Activated CD4-positive, alpha-beta memory T cell treated with anti-CD3 and anti-CD28 coated beads for 36 hours (primary cell): ENCODE measurements around the gene GFRA1. TPM values are rescaled to one million over a fixed set of nuclear protein-coding genes. Genes with fewer than 3 reads are reported as not detected.

Experiments
- CTCF ChIA-PET: fragments of 350-600 bp; sonication (Branson Sonifier 250); formaldehyde crosslinking; loops from one replicate; lab custom pipeline; 2021; ENCODE audit warnings: antibody characterized with exemption, inconsistent platforms; lab: Charles Lee
- POLR2A ChIA-PET: fragments of 350-600 bp; sonication (Branson Sonifier 250); formaldehyde crosslinking; loops from one replicate; lab custom pipeline; 2021; ENCODE audit warnings: antibody characterized with exemption; lab: Charles Lee
- DNase-seq: peaks from one replicate; pipeline ENCODE4 v3.0.0-alpha.2; 2020
- H3K27ac Mint-ChIP-seq: one replicate; pipeline ENCODE4 v1.8.0; 2021; ENCODE audit warnings: mixed read lengths
- H3K27me3 Mint-ChIP-seq: one replicate; pipeline ENCODE4 v1.8.0; 2021; ENCODE audit warnings: mixed read lengths
- H3K36me3 Mint-ChIP-seq: one replicate; pipeline ENCODE4 v1.8.0; 2021; ENCODE audit warnings: mixed read lengths
- H3K4me1 Mint-ChIP-seq: one replicate; pipeline ENCODE4 v1.8.0; 2021; ENCODE audit warnings: low read depth, mixed read lengths
- H3K4me3 Mint-ChIP-seq: one replicate; pipeline ENCODE4 v1.8.0; 2021; ENCODE audit warnings: mild to moderate bottlenecking, mixed read lengths
- H3K9me3 Mint-ChIP-seq: one replicate; pipeline ENCODE4 v1.8.0; 2021; ENCODE audit warnings: mixed read lengths
- intact Hi-C: fragments of 100-400 bp; cut with micrococcal nuclease; formaldehyde crosslinking; loops from one replicate; pipeline ENCODE4 v1.15.1; 2023
- total RNA-seq, 2 experiments: library from RNA; stranded (reverse); gene quantifications; one replicate each; pipeline ENCODE4 v1.2.3, GENCODE V29; 2021

GFRA1 gene
- total RNA-seq, 2 experiments from 2014 or later: not detected

DNA sequence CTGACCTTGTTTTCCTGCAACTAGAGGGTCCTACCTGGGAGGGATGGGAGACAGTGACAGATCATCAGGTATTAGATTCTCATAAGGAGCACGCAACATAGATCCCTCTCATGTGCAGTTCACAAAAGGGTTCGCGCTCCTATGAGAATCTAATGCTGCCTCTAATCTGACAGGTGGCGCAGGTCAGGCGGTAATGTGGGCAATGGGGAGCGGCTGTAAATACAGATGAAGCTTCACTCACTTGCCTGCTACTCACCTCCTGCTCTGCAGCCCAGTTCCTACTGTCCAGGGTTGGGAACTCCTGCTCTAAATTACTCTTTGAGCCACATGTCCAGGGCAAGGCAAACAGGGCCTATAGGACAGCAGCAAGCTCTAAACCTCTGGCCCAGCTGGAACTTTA is 46.2 kb downstream of the GFRA1 start:
- no peak for DNase-seq
- Mint-ChIP-seq H3K4me1 (no peaks in the 10 kb centered on the region), H3K36me3 (no peaks in the 10 kb centered on the region), H3K27ac (no peak overlapping the region), H3K27me3 (no peaks in the 10 kb centered on the region), H3K4me3 (no peak overlapping the region), H3K9me3 (no peaks in the 10 kb centered on the region)
- ChIA-PET CTCF (no interaction called here), POLR2A (no interaction called here)
- intact Hi-C loops: no loop called here

DNA sequence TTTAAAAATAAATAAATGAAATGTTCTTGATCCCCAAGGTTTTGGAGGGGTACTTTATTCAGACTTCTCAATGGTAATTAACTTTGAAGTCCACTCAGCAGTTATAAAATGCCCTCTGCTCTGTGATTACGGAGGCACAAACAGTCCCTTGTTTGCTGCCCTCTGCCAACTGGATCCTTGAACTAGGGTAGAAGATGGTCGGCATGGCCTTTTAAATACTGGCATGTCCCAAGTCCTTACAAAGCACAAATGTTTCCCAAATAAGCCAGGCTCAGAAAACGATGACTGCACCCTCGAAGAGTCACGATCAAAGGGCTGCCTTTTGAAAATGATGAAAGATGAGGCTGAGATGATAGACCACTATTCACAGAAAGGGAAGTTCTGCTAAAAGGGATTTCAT is 47.0 kb downstream of the GFRA1 start:
- ChIA-PET CTCF (no interaction called here), POLR2A (no interaction called here)
- intact Hi-C loops: no loop called here
- Mint-ChIP-seq H3K27me3 (no peaks in the 10 kb centered on the region), H3K4me3 (no peak overlapping the region), H3K9me3 (no peaks in the 10 kb centered on the region), H3K4me1 (no peaks in the 10 kb centered on the region), H3K27ac (no peak overlapping the region), H3K36me3 (no peaks in the 10 kb centered on the region)
- no peak for DNase-seq

DNA sequence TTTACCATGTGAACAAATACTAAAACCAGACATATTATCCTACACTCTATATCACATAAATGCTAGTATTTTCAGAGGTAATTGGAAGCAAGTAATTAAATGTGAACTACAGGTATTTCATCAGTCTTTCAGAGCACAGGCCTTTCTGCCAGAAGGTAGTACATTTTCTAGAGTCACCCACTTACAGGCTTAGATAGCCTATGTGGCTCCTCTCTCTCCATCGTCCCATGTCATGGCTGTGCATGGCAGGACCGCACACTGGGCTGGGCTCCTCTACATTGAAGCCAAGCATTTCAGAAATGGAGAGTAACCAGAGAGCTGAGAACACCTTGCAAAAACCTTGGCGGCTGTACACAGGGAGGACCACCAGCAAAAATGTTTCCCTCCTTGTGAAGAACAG is 49.7 kb downstream of the GFRA1 start:
- Mint-ChIP-seq H3K36me3 (no peaks in the 10 kb centered on the region), H3K4me1 (no peaks in the 10 kb centered on the region), H3K27ac (no peak overlapping the region), H3K27me3 (no peaks in the 10 kb centered on the region), H3K9me3 (no peaks in the 10 kb centered on the region), H3K4me3 (no peak overlapping the region)
- DNase-seq: no peak
- POLR2A ChIA-PET: no interaction called here
- intact Hi-C loops: no loop called here
- CTCF ChIA-PET: no interaction called here

DNA sequence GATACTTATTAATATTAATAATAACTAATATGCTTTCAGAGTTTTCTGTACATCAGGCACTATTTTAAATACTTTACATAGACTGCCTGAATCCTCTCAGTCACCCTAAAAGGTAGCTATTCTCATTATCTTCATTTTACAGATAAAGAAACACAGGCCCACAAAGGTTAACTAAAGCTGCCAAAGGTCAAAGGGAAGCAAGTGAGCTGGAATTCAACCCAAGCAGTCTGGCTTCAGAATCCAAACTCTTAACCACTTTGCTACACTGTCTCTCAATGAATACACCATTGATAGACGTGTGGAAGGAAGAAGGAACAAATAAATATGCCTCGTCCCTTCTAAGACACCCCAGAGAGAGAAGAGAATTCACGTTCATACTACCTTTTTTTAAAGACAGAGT is 52.0 kb downstream of the GFRA1 start:
- Mint-ChIP-seq H3K4me1 (no peaks in the 10 kb centered on the region), H3K4me3 (no peak overlapping the region), H3K9me3 (no peaks in the 10 kb centered on the region), H3K27me3 (no peaks in the 10 kb centered on the region), H3K27ac (no peak overlapping the region), H3K36me3 (no peaks in the 10 kb centered on the region)
- intact Hi-C loops: no loop called here
- DNase-seq: no peak
- ChIA-PET POLR2A (no interaction called here), CTCF (no interaction called here)

DNA sequence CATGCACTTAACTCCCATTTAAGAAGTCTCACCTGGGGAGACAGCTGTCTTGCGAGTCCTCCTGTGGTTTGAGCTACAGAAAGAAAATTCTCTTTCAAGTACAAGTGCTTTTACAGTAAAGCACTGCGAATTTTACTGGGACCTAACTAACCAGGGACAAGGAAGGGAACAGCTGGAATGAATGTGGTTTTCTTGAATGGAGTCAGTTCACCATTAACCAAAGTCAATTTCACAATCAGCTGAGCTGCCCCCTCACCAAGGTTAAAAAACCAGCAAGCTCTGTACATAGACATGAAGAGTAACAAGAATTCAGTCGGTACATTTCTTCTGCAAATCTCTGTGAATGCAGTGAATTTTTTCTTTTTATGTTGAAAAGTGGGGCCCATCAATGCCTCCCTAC is 56.3 kb downstream of the GFRA1 start:
- POLR2A ChIA-PET: no interaction called here
- no peaks in the 10 kb centered on the region for H3K36me3 Mint-ChIP-seq
- no peaks in the 10 kb centered on the region for H3K27me3 Mint-ChIP-seq

DNA sequence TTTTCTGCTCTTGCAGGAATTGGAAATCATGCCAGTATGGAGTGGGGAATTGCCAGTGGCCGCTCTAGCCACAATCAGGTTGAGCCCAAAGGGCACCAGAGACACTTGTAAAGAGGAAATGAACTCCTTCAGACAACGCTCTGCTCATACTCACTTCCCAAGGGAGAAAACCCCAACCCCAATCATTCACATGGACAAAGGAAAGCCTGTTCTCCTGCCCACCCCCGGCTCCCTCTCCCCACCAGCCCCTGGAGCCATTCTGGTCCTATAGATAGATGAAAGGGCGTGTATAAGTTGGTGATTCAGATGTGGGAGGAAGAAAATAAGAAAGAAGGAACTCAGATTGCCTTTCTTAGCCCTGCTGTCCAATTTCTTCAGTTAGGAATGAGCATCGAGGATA is 57.4 kb downstream of the GFRA1 start:
- H3K27ac Mint-ChIP-seq: no peak overlapping the region
- H3K4me3 Mint-ChIP-seq: no peak overlapping the region
- H3K36me3 Mint-ChIP-seq: no peaks in the 10 kb centered on the region
- ChIA-PET CTCF (no interaction called here), POLR2A (no interaction called here)
- H3K27me3 Mint-ChIP-seq: no peaks in the 10 kb centered on the region
- H3K9me3 Mint-ChIP-seq: no peaks in the 10 kb centered on the region
- intact Hi-C loops: no loop called here
- no peak for DNase-seq
- H3K4me1 Mint-ChIP-seq: no peaks in the 10 kb centered on the region

More for the DNA sequence above, 56.3 kb downstream of the GFRA1 start:
- Mint-ChIP-seq H3K27ac (no peak overlapping the region), H3K4me1 (no peaks in the 10 kb centered on the region), H3K4me3 (no peak overlapping the region), H3K9me3 (no peaks in the 10 kb centered on the region)
- intact Hi-C loops: no loop called here
- CTCF ChIA-PET: no interaction called here
- DNase-seq: no peak

DNA sequence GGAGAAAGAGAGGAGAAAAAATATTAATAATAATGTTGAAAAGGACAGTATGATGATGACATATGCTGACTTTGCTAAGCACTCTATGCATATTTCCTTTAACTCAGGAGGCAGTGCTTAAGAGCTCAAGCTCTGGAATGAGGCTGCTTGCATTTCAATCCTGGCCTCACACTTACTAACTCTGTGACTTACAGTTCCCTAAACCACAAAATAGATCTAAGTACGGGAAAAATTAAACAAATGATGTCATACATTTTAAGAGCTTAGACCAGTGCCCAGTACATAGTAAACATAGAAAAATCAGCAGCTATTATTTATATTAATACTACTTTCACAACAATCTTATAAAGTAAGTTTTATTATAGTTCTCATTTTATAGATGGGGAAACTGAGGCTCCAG is 61.3 kb downstream of the GFRA1 start:
- POLR2A ChIA-PET: no interaction called here
- Mint-ChIP-seq H3K9me3 (no peaks in the 10 kb centered on the region), H3K27me3 (no peaks in the 10 kb centered on the region), H3K4me1 (no peaks in the 10 kb centered on the region), H3K27ac (no peak overlapping the region), H3K4me3 (no peak overlapping the region), H3K36me3 (no peaks in the 10 kb centered on the region)
- intact Hi-C loops: no loop called here
- CTCF ChIA-PET: no interaction called here
- no peak for DNase-seq

DNA sequence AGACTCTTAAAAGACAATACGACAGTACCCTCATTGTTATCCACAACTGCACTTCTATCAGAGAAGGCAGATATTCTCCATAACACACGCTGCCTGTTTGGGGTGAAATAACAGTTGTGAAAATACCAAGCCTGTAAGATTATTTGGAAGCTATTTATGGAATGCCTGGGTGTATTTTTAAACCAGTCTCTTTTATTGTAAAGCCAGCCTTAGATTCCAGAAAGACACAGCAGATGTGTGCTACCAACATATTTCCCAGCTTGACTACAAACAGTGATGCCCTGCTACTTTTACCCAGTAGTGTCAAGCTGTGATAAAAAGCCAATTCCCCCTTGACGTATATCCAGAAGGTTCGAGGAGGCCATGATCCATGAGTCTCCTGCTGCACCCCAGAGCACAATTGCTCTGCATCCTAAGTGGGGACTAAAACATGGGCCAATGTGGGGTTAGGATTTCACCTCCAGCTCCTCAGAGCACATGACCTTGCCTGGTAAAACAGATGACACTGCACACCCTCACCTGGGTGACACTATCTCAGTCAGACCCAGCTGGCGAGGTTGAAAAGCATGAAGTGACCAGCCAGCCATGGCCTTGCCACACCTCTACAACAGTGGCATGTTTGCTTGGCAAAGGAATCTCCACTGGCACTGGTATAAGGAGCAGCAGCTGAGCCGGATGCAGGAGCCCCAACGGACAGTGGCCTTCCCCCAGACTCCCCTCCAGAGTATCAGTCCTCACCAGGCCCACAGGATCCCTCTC is 62.2 kb downstream of the GFRA1 start:
- no peak for DNase-seq
- CTCF ChIA-PET: no interaction called here
- intact Hi-C loops: no loop called here
- no peaks in the 10 kb centered on the region for H3K27me3 Mint-ChIP-seq
- H3K36me3 Mint-ChIP-seq: no peaks in the 10 kb centered on the region
- H3K27ac Mint-ChIP-seq: no peak overlapping the region
- no peaks in the 10 kb centered on the region for H3K4me1 Mint-ChIP-seq
- POLR2A ChIA-PET: no interaction called here
- H3K4me3 Mint-ChIP-seq: no peak overlapping the region
- H3K9me3 Mint-ChIP-seq: no peaks in the 10 kb centered on the region

DNA sequence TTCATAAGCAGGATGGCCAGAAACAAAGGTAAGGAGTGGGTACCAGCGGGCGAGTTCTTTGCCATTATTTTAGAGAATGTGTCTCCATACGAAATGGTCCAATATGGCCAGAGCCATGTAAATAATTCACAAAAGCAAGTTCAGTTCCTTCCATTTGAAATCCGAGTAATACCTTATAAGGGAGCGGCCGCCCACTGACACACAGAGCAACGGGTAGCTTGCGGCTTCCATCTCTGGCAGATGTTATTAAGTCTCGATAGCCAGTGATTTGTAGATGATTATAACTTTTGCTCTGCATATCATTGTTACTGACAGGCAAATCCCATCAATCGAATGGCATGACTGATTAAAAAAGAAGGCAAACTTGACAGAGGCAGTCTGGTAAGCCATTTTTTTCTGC is 63.2 kb downstream of the GFRA1 start:
- Mint-ChIP-seq H3K27me3 (no peaks in the 10 kb centered on the region), H3K9me3 (no peaks in the 10 kb centered on the region), H3K4me3 (no peak overlapping the region), H3K4me1 (no peaks in the 10 kb centered on the region), H3K36me3 (no peaks in the 10 kb centered on the region), H3K27ac (no peak overlapping the region)
- ChIA-PET POLR2A (no interaction called here), CTCF (no interaction called here)
- DNase-seq: no peak
- intact Hi-C loops: no loop called here

DNA sequence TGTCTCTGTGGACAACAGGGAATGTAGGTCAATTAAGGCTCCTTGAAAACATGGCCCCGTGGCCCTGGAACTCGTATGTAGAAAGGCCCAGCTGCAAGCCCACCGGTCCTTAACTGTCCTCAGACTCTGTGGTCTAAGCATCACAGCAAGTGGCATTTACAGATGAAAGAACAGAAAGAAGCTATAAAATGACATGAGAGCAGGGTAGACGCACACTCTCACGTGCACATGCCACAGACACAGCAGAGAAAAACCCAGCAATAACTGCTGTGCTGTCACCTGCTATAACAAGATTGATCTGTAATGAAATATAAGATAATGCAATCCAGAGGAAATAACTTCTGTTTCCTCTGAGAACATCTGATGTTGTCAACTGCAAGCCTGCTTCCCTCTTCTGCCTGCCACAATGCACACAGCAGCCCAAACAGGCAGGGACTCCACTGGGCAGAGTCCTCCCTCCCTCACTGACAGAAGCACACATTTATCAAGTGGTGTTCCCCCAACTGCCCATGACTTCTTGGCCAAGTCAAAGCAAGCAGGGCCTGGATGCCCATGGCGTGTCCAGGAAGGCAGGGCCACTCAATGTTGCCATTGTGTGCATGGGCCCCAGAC is 63.9 kb downstream of the GFRA1 start:
- Mint-ChIP-seq H3K9me3 (no peaks in the 10 kb centered on the region), H3K4me3 (no peak overlapping the region), H3K27me3 (no peaks in the 10 kb centered on the region), H3K4me1 (no peaks in the 10 kb centered on the region), H3K36me3 (no peaks in the 10 kb centered on the region), H3K27ac (no peak overlapping the region)
- intact Hi-C loops: no loop called here
- no peak for DNase-seq
- CTCF ChIA-PET: no interaction called here
- POLR2A ChIA-PET: no interaction called here

DNA sequence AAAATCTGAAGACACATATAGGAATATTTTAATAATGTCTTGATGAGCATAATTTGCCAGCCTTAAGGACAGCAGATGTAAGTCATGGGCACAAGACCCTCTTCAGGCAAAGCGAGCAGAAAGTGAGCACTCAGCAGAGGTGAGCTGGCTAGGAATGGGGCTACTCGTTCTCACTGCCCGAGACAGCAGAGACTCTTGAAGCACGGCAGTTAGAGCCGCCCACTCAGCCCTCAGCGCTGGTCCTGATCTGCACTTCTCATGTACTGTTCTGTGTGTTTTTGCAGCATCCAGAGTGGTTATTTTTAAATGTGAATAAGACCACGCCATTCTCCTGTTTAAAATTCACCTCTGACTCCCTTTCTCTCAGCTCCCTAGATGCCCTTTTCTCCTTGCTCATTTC is 65.3 kb downstream of the GFRA1 start:
- no peak for DNase-seq
- POLR2A ChIA-PET: no interaction called here
- no peaks in the 10 kb centered on the region for H3K4me1 Mint-ChIP-seq
- intact Hi-C loops: no loop called here
- no peaks in the 10 kb centered on the region for H3K27me3 Mint-ChIP-seq
- H3K9me3 Mint-ChIP-seq: no peaks in the 10 kb centered on the region
- CTCF ChIA-PET: no interaction called here
- H3K4me3 Mint-ChIP-seq: no peak overlapping the region
- no peaks in the 10 kb centered on the region for H3K36me3 Mint-ChIP-seq
- no peak overlapping the region for H3K27ac Mint-ChIP-seq

DNA sequence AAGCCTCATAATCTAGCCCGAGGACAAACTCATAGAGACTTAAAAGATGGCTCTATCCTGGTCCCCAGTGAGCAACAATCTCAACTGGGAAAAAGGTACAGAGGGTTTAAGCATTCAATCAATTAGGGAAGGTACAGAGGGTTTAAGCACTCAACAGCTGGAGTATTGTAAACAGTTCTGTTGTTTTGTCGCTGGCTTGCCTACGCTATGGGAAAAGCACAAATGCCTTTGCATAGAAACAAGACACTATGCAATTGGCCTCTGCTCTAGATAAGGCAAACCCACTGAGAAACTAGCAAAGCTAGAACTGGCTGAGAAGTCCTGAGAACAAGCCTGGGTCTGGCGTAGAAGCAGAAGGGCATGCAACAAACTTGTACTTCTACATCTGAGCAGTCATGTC is 69.3 kb downstream of the GFRA1 start:
- POLR2A ChIA-PET: no interaction called here
- no peaks in the 10 kb centered on the region for H3K4me1 Mint-ChIP-seq
- H3K4me3 Mint-ChIP-seq: no peak overlapping the region
- no peaks in the 10 kb centered on the region for H3K36me3 Mint-ChIP-seq
- DNase-seq: no peak
- H3K9me3 Mint-ChIP-seq: no peaks in the 10 kb centered on the region
- no peak overlapping the region for H3K27ac Mint-ChIP-seq
- intact Hi-C loops: no loop called here
- CTCF ChIA-PET: no interaction called here
- H3K27me3 Mint-ChIP-seq: peaks cover 2% of the 10 kb centered on the region
